Liver (tissue), 9 donors: Measurements from ENCODE around the gene TPRG1L. TPM values are rescaled to one million over a fixed set of nuclear protein-coding genes. Genes with fewer than 3 reads are reported as not detected.

Experiments used
- DNase-seq: peaks from one replicate; pipeline ENCODE4 v3.0.0-alpha.2; 2017; ENCODE audit warnings: low spot score
- H3K27ac ChIP-seq, 2 donors: one replicate each; pipeline ENCODE4 v1.7.0; 2013; ENCODE audit warnings: inconsistent platforms in 2 of 2, low read length in 2 of 2, control low read depth in 1 of 2, low read depth in 1 of 2, mild to moderate bottlenecking in 1 of 2
- H3K27me3 ChIP-seq, 4 donors: one replicate each; pipeline versions ENCODE4 v1.6.1 to v1.7.0; 2013; ENCODE audit warnings: low read length in 3 of 4, inconsistent platforms in 1 of 4, mild to moderate bottlenecking in 1 of 4, moderate library complexity in 1 of 4; ENCODE audit not compliant: control insufficient read depth in 4 of 4, insufficient read depth in 4 of 4
- H3K36me3 ChIP-seq, 4 donors: one replicate each; pipeline versions ENCODE4 v1.6.1 to v1.7.0; 2013; ENCODE audit warnings: low read length in 3 of 4, mild to moderate bottlenecking in 3 of 4, low read depth in 1 of 4, moderate library complexity in 1 of 4; ENCODE audit not compliant: control insufficient read depth in 4 of 4, insufficient read depth in 3 of 4
- H3K4me1 ChIP-seq, 4 donors: one replicate each; pipeline versions ENCODE4 v1.6.1 to v1.7.0; 2013; ENCODE audit warnings: low read length in 3 of 4, mild to moderate bottlenecking in 3 of 4, moderate library complexity in 1 of 4; ENCODE audit not compliant: control insufficient read depth in 4 of 4, insufficient read depth in 4 of 4
- H3K4me3 ChIP-seq, 3 donors: one replicate each; pipeline versions ENCODE4 v1.6.1 to v1.7.0; 2013; ENCODE audit warnings: low read length in 3 of 3, control low read depth in 1 of 3, low read depth in 1 of 3, mild to moderate bottlenecking in 1 of 3
- H3K9ac ChIP-seq, 2 donors: one replicate each; pipeline ENCODE4 v1.7.0; 2013; ENCODE audit warnings: low read length in 2 of 2, mild to moderate bottlenecking in 2 of 2, moderate library complexity in 2 of 2, control low read depth in 1 of 2, low read depth in 1 of 2
- H3K9me3 ChIP-seq, 4 donors: one replicate each; pipeline versions ENCODE4 v1.6.1 to v1.7.0; 2013; ENCODE audit warnings: low read length in 3 of 4; ENCODE audit not compliant: control insufficient read depth in 4 of 4
- ATF3 ChIP-seq: IDR thresholded peaks from 2 replicates; pipeline ENCODE4 v1.6.1; 2016; ENCODE audit warnings: antibody characterized with exemption
- EGR1 ChIP-seq, 2 donors: IDR thresholded peaks; 2 replicates each; pipeline ENCODE4 v1.6.1; 2016 to 2018; ENCODE audit warnings: antibody characterized with exemption in 2 of 2, low read depth in 2 of 2
- FOXA1 ChIP-seq: IDR thresholded peaks from 2 replicates; pipeline ENCODE4 v1.6.1; 2016; ENCODE audit warnings: antibody characterized with exemption
- FOXA2 ChIP-seq: IDR thresholded peaks from 2 replicates; pipeline ENCODE4 v1.6.1; 2016; ENCODE audit warnings: antibody characterized with exemption
- HNF4A ChIP-seq, 2 donors: conservative IDR thresholded peaks; 2 replicates each; pipeline ENCODE4 v1.6.1; 2016; ENCODE audit warnings: antibody characterized with exemption in 2 of 2, mild to moderate bottlenecking in 2 of 2
- HNF4G ChIP-seq: IDR thresholded peaks from 2 replicates; pipeline ENCODE4 v1.6.1; 2016; ENCODE audit warnings: antibody characterized with exemption
- MAX ChIP-seq: IDR thresholded peaks from 2 replicates; pipeline ENCODE4 v1.6.1; 2016; ENCODE audit warnings: antibody characterized with exemption
- NR2F2 ChIP-seq: IDR thresholded peaks from 2 replicates; pipeline ENCODE4 v1.6.1; 2016; ENCODE audit warnings: antibody characterized with exemption
- RAD21 ChIP-seq, 2 donors: IDR thresholded peaks; 2 replicates each; pipeline ENCODE4 v1.6.1; 2016; ENCODE audit warnings: antibody characterized with exemption in 2 of 2, mild to moderate bottlenecking in 2 of 2
- RXRA ChIP-seq, 2 donors: IDR thresholded peaks; 2 replicates each; pipeline ENCODE4 v1.6.1; 2017 to 2018; ENCODE audit warnings: antibody characterized with exemption in 2 of 2, mild to moderate bottlenecking in 1 of 2
- SP1 ChIP-seq: IDR thresholded peaks from 2 replicates; pipeline ENCODE4 v1.6.1; 2018; ENCODE audit warnings: antibody characterized with exemption, mild to moderate bottlenecking
- YY1 ChIP-seq: IDR thresholded peaks from 2 replicates; pipeline ENCODE4 v1.6.1; 2016; ENCODE audit warnings: antibody characterized with exemption, mild to moderate bottlenecking
- ZBTB33 ChIP-seq: IDR thresholded peaks from 2 replicates; pipeline ENCODE4 v1.6.1; 2016; ENCODE audit warnings: antibody characterized with exemption
- WGBS: extraction: QIAGEN DNeasy Blood & Tissue Kit; methylation state at CpG from one replicate; pipeline ENCODE4 v1.1.7; 2013; 5-methylcytosine and 5-hydroxymethylcytosine counted together
- polyA plus RNA-seq, 2 donors: library from polyadenylated mRNA; stranded (reverse) in 1 of 2; unstranded in 1 of 2; fragments of 200-250 nt in 1 of 2; fragments of >200 nt in 1 of 2; fragmentation: Nextera tagmentation in 1 of 2; extraction: Ambion mirVana in 1 of 2; gene quantifications; one replicate each; pipeline versions ENCODE4 v1.2.1 to v1.2.3, GENCODE V29; 2013 to 2015
- total RNA-seq, 2 donors: library from RNA; depleted of rRNA; stranded (reverse); fragments of >200 nt; gene quantifications; one replicate each; pipeline ENCODE4 v1.2.3, GENCODE V29; 2014
- TF ChIP-seq, protein P1 (sequence below): IDR thresholded peaks from 2 replicates; pipeline ENCODE4 v1.6.1; 2016; ENCODE audit warnings: antibody characterized with exemption, mild to moderate bottlenecking
- TF ChIP-seq, protein P2 (sequence below): fragments of 150-350 bp; IDR thresholded peaks from 2 replicates; pipeline ENCODE4 v1.5.1; 2017; ENCODE audit warnings: improper control_type of control experiment, low read depth, low read length; ENCODE audit not compliant: missing input control
- donor health status: healthy.
- donor health status: healthy.
- donor health status: healthy.
- donor health status: healthy.
- donor health status: healthy.

TPRG1L gene
- total and polyA plus RNA-seq, 4 donors: 29.3 to 51.0 (median 43.9) TPM

DNA sequence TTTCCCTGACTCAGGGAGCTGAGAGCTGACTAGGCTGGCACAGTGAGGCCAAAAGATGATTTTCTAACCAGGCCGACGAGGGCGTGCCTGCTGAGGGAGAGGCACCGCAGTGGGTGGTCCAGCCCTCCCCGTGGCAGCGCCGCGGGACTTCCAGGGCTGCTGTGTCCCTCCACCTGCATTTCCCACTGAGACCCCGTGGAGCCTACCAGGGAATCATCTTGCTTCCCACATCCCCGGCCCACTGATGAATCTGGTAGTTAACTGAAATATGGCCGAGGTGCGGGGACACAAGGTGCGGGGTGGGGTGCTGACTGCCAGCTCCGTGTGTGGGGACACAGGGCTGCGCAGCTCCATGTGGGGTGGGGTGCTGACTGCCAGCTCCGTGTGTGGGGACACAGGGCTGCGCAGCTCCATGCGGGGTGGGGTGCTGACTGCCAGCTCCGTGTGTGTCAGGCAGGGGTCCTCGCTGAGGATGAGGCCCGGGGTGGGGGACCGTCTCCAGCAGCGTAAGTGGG lies 14.6 kb downstream of the TPRG1L start:
- Histone ChIP-seq H3K4me3 (no peak overlapping the region), H3K9me3 (no peaks in the 10 kb centered on the region), H3K27me3 (no peaks in the 10 kb centered on the region), H3K36me3 (peaks cover 12 to 45% (median 36%) of the 10 kb centered on the region in 4 donors), H3K9ac (no peak overlapping the region), H3K4me1 (no peaks in the 10 kb centered on the region), H3K27ac (no peak overlapping the region)
- DNase-seq: no peak
- TF ChIP-seq FOXA1 (no peak), FOXA2 (no peak), RAD21 (IDR thresholded peaks at IDR 0.05) (no peak), SP1 (no peak), RXRA (IDR thresholded peaks at IDR 0.05) (no peak), HNF4A (conservative IDR thresholded peaks at IDR 0.05) (no peak), EGR1 (IDR thresholded peaks at IDR 0.05; ENCODE audit: low read depth in 2 of 2) (no peak), MAX (no peak), YY1 (no peak), ATF3 (no peak), NR2F2 (no peak), HNF4G (no peak), ZBTB33 (no peak)
- TF ChIP-seq, protein P1, sequence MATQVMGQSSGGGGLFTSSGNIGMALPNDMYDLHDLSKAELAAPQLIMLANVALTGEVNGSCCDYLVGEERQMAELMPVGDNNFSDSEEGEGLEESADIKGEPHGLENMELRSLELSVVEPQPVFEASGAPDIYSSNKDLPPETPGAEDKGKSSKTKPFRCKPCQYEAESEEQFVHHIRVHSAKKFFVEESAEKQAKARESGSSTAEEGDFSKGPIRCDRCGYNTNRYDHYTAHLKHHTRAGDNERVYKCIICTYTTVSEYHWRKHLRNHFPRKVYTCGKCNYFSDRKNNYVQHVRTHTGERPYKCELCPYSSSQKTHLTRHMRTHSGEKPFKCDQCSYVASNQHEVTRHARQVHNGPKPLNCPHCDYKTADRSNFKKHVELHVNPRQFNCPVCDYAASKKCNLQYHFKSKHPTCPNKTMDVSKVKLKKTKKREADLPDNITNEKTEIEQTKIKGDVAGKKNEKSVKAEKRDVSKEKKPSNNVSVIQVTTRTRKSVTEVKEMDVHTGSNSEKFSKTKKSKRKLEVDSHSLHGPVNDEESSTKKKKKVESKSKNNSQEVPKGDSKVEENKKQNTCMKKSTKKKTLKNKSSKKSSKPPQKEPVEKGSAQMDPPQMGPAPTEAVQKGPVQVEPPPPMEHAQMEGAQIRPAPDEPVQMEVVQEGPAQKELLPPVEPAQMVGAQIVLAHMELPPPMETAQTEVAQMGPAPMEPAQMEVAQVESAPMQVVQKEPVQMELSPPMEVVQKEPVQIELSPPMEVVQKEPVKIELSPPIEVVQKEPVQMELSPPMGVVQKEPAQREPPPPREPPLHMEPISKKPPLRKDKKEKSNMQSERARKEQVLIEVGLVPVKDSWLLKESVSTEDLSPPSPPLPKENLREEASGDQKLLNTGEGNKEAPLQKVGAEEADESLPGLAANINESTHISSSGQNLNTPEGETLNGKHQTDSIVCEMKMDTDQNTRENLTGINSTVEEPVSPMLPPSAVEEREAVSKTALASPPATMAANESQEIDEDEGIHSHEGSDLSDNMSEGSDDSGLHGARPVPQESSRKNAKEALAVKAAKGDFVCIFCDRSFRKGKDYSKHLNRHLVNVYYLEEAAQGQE: no peak
- TF ChIP-seq, protein P2, sequence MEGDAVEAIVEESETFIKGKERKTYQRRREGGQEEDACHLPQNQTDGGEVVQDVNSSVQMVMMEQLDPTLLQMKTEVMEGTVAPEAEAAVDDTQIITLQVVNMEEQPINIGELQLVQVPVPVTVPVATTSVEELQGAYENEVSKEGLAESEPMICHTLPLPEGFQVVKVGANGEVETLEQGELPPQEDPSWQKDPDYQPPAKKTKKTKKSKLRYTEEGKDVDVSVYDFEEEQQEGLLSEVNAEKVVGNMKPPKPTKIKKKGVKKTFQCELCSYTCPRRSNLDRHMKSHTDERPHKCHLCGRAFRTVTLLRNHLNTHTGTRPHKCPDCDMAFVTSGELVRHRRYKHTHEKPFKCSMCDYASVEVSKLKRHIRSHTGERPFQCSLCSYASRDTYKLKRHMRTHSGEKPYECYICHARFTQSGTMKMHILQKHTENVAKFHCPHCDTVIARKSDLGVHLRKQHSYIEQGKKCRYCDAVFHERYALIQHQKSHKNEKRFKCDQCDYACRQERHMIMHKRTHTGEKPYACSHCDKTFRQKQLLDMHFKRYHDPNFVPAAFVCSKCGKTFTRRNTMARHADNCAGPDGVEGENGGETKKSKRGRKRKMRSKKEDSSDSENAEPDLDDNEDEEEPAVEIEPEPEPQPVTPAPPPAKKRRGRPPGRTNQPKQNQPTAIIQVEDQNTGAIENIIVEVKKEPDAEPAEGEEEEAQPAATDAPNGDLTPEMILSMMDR: no peak
- 97% methylated on average over 23 of the region's 23 CpGs for WGBS
